WERI-Rb-1 (cell line): ENCODE results near the gene PPP1R12C.

ENCODE experiments used
- DNase-seq: peaks from one replicate; pipeline ENCODE4 v3.0.0-alpha.2; 2020
- H3K27ac ChIP-seq: fragments of 250-450 bp; sonication (Bioruptor Pico); 2 replicates; pipeline ENCODE4 v1.5.1; 2020; ENCODE audit warnings: mild to moderate bottlenecking, moderate library complexity
- H3K27me3 ChIP-seq: fragments of 250-450 bp; sonication (Bioruptor Pico); 2 replicates; pipeline ENCODE4 v1.5.1; 2021; ENCODE audit warnings: mild to moderate bottlenecking, low read depth, moderate library complexity; ENCODE audit not compliant: insufficient read depth, severe bottlenecking
- H3K36me3 ChIP-seq: fragments of 250-450 bp; sonication (Bioruptor Pico); 2 replicates; pipeline ENCODE4 v1.5.1; 2020; ENCODE audit warnings: mild to moderate bottlenecking, moderate library complexity
- H3K4me3 ChIP-seq: 2 replicates; pipeline ENCODE4 v1.5.1; 2011; ENCODE audit warnings: low read depth, mild to moderate bottlenecking, control low read depth, low read length
- H3K9me3 ChIP-seq: fragments of 250-450 bp; sonication (Bioruptor Pico); 2 replicates; pipeline ENCODE4 v1.5.1; 2021; ENCODE audit warnings: mild to moderate bottlenecking, moderate library complexity; ENCODE audit not compliant: severe bottlenecking
- TF ChIP-seq, protein P1 (sequence below): IDR thresholded peaks from 2 replicates; pipeline ENCODE4 v1.5.1; 2011; ENCODE audit warnings: low read depth, mild to moderate bottlenecking, control low read depth, inconsistent platforms, low read length

Gene PPP1R12C

GRCh38 chr19:55116859-55117662 is at the start of gene PPP1R12C:
TSS of gene PPP1R12C (minus strand) at chr19:55117637. CDS start at chr19:55117543, 94 bp downstream.
- no peak for DNase-seq
- Histone ChIP-seq H3K27ac (peak within 1 kb of the TSS; percentile 79), H3K4me3 (peak within 1 kb of the TSS; percentile 94), H3K27me3 (no peaks in the 10 kb centered on the region), H3K36me3 (peaks cover 6% of the 10 kb centered on the region), H3K9me3 (no peaks in the 10 kb centered on the region)
- TF ChIP-seq, protein P1, sequence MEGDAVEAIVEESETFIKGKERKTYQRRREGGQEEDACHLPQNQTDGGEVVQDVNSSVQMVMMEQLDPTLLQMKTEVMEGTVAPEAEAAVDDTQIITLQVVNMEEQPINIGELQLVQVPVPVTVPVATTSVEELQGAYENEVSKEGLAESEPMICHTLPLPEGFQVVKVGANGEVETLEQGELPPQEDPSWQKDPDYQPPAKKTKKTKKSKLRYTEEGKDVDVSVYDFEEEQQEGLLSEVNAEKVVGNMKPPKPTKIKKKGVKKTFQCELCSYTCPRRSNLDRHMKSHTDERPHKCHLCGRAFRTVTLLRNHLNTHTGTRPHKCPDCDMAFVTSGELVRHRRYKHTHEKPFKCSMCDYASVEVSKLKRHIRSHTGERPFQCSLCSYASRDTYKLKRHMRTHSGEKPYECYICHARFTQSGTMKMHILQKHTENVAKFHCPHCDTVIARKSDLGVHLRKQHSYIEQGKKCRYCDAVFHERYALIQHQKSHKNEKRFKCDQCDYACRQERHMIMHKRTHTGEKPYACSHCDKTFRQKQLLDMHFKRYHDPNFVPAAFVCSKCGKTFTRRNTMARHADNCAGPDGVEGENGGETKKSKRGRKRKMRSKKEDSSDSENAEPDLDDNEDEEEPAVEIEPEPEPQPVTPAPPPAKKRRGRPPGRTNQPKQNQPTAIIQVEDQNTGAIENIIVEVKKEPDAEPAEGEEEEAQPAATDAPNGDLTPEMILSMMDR = no peak

DNA sequence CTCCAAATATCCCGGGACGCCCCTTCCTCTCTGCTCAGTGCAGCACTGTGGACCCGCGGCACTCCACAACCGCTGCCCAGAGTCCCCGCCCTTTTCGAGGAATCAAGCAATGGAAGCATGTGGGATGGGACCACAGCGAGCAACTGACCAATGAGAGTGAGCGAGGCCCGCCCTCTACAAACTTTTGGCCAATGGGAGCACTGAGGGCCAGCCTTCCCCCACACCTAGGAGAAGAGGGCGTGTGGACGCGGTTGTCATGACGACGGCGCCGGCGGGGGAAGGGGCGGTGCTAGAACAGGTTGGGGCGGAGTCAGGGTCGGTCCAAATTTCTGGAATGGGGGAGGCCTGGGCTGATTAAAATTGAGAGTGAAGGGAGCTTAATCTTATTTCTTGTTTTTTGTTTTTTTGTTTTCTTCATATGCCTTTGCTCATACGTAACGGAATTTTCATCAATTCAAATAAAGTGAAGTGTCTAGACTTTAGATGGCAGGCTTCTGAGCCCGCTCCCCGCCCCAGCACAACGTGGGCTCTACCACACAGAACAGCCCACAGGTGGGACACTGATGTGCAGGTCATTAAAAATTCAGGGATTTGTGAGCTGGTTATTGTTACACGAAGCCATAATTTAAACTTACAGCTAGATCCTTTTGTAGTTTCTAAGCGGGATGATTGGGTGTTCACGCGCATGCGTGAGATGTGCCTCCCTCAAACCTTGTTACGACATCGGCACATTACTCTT is 49.3 kb upstream of the PPP1R12C start, which contains the start of gene DNAAF3:
DNAAF3 (minus strand) TSS at position 84 of the 739 bp plus-strand sequence. CDS start 200 bp downstream, outside the sequence.
- H3K4me3 ChIP-seq = peak within 1 kb of the TSS; percentile 52
- H3K27ac ChIP-seq = peak within 1 kb of the TSS; percentile 90
- peak; percentile 98 for DNase-seq

DNA sequence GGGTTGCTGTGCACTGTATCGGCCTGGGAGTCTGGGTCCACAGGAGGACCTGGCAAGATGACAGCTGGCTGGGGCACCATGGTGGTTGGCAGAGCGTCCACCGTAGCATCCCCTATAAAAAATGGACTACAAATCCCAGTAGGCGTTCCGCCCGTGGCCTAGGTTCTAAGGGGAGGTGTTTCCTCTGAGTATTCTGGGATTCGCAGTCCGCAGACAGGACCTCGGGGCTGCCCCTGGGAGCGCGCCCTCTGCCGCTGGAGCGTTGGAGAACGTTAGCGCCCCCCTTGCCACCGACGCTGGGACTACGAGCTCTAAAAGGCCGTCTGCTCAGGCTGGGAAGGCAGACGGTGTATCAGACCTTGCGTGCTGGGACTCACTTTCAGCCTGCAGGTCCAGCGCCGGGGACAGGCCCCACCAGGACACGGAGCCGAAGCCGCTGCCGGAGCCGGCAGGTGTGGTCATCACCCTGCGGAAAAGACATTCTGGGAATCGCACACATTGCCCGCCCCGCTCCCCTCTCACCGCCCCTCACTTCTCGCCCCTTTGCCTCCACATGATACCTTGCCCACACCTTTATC is 48.6 kb upstream of the PPP1R12C start:
- Histone ChIP-seq H3K9me3 (no peaks in the 10 kb centered on the region), H3K27me3 (peaks cover 5% of the 10 kb centered on the region), H3K4me3 (peak overlapping the region; percentile 52), H3K36me3 (no peaks in the 10 kb centered on the region), H3K27ac (no peak overlapping the region)
- TF ChIP-seq, protein P1 = peak; percentile 75
- peak; percentile 90 for DNase-seq

More for the DNA sequence above, 49.3 kb upstream of the PPP1R12C start, which contains the start of gene DNAAF3:
- Histone ChIP-seq H3K36me3 (no peaks in the 10 kb centered on the region), H3K9me3 (no peaks in the 10 kb centered on the region), H3K27me3 (peaks cover under 1% of the 10 kb centered on the region)
- TF ChIP-seq, protein P1 = no peak

- no peak for DNase-seq
- TF ChIP-seq, protein P1 = no peak
- Histone ChIP-seq H3K36me3 (no peaks in the 10 kb centered on the region), H3K4me3 (no peak overlapping the region), H3K27me3 (peaks cover 6% of the 10 kb centered on the region), H3K27ac (no peak overlapping the region), H3K9me3 (no peaks in the 10 kb centered on the region)
Observed at GRCh38 chr19:55161571-55162322, 44.3 kb upstream of the PPP1R12C start.

DNA sequence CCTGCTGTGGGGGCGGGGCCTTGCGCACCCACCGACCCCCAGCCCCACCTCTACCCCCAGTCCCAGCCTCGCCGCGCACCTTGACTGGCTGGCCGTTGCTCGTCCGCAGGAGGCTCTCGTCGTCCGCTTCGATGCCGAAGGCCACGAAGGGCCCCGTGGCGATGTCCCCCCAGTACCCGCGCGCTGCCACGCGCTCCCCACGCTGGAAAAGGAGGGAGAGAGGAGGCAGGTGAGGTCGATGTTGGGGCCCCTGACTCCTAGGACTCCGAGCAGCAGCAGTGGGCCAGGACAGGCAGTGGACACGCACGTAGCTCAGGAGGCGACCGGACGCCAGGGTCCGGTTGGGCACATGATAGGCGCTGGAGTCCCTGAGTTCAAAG is 43.5 kb upstream of the PPP1R12C start:
- Histone ChIP-seq H3K4me3 (peak overlapping the region; percentile 41), H3K9me3 (no peaks in the 10 kb centered on the region), H3K27me3 (peaks cover 6% of the 10 kb centered on the region), H3K27ac (no peak overlapping the region), H3K36me3 (no peaks in the 10 kb centered on the region)
- TF ChIP-seq, protein P1 = no peak
- no peak for DNase-seq
